A673 (cell line): ENCODE data around the gene STARD7. TPM values are rescaled to one million over a fixed set of nuclear protein-coding genes. Genes with fewer than 3 reads are reported as not detected.

Experiments used
- BruUV-seq: library from RNA; stranded (reverse); fragments of 400-500 nt; replicated peaks from 2 replicates; lab custom pipeline; 2021; lab: Mats Ljungman, UMichigan
- CTCF ChIA-PET: fragments of 300-600 bp; sonication (Branson Sonifier 250); formaldehyde crosslinking; loops from one replicate; lab custom pipeline; 2022; ENCODE audit warnings: antibody characterized with exemption; lab: Charles Lee
- POLR2A ChIA-PET: fragments of 300-600 bp; sonication (Branson Sonifier 250); formaldehyde crosslinking; loops from one replicate; lab custom pipeline; 2022; ENCODE audit warnings: antibody characterized with exemption; ENCODE audit not compliant: low non-redundant PET; lab: Charles Lee
- DNase-seq: peaks from one replicate; pipeline ENCODE4 v3.0.0-alpha.2; 2015; ENCODE audit warnings: low spot score
- H3K27ac ChIP-seq: fragments of 200-600 bp; sonication (generic); 2 replicates; pipeline ENCODE4 v1.5.1; 2016; ENCODE audit warnings: mixed run types, low read depth, mild to moderate bottlenecking, mixed read lengths, antibody characterized with exemption, low read length; ENCODE audit not compliant: poor library complexity, severe bottlenecking
- H3K27me3 ChIP-seq: fragments of 200-600 bp; sonication (generic); replicated peaks from 2 replicates; pipeline ENCODE4 v1.6.1; 2017; ENCODE audit warnings: mixed run types, low read depth, mild to moderate bottlenecking, mixed read lengths, antibody characterized with exemption, low read length; ENCODE audit not compliant: insufficient read depth, poor library complexity
- H3K36me3 ChIP-seq: fragments of 200-600 bp; sonication (generic); 2 replicates; pipeline ENCODE4 v1.6.1; 2016; ENCODE audit warnings: mixed run types, mild to moderate bottlenecking, mixed read lengths, antibody characterized with exemption, low read length; ENCODE audit not compliant: insufficient read depth, poor library complexity, severe bottlenecking
- H3K4me1 ChIP-seq: fragments of 200-600 bp; sonication (generic); 2 replicates; pipeline ENCODE4 v1.6.1; 2017; ENCODE audit warnings: mixed run types, mild to moderate bottlenecking, mixed read lengths, antibody characterized with exemption, low read length; ENCODE audit not compliant: insufficient read depth, poor library complexity, severe bottlenecking
- H3K4me3 ChIP-seq: fragments of 200-600 bp; sonication (generic); 2 replicates; pipeline ENCODE4 v1.5.1; 2016; ENCODE audit warnings: low read depth, mixed run types, mild to moderate bottlenecking, mixed read lengths, low read length; ENCODE audit not compliant: poor library complexity, severe bottlenecking
- H3K9me3 ChIP-seq: fragments of 200-600 bp; sonication (generic); 2 replicates; pipeline ENCODE4 v1.6.1; 2016; ENCODE audit warnings: mixed run types, low read depth, mild to moderate bottlenecking, mixed read lengths, antibody characterized with exemption, low read length; ENCODE audit not compliant: poor library complexity, severe bottlenecking
- CTCF ChIP-seq: fragments of 300-800, 200-600 bp; sonication (generic); conservative IDR thresholded peaks from 2 replicates; pipeline ENCODE4 v1.5.1; 2017; ENCODE audit warnings: low read depth, mild to moderate bottlenecking, antibody characterized with exemption, low read length, moderate library complexity, mixed read lengths
- EZH2 ChIP-seq: fragments of 200-600 bp; sonication (generic); IDR thresholded peaks from 2 replicates; pipeline ENCODE4 v1.6.1; 2017; ENCODE audit warnings: borderline replicate concordance, low read depth, mild to moderate bottlenecking, mixed read lengths, antibody characterized with exemption, low read length; ENCODE audit not compliant: poor library complexity, severe bottlenecking
- intact Hi-C: fragments of 100-400 bp; cut with micrococcal nuclease; formaldehyde crosslinking; loops from one replicate; pipeline ENCODE4 v1.10.0; 2022; ENCODE audit not compliant: unreplicated experiment
- total RNA-seq: library from RNA; stranded (reverse); gene quantifications from 2 replicates; pipeline ENCODE4 v1.2.3, GENCODE V29; 2021

STARD7 gene
- total RNA-seq, 1 experiment from 2014 or later: 201 TPM

- Histone ChIP-seq H3K36me3 (no peaks in the 10 kb centered on the region), H3K4me3 (no peak overlapping the region), H3K9me3 (no peaks in the 10 kb centered on the region), H3K4me1 (peaks cover 9% of the 10 kb centered on the region), H3K27ac (peak overlapping the region; percentile 22), H3K27me3 (no peaks in the 10 kb centered on the region)
- ChIA-PET CTCF (interaction anchor here (2.3 kb wide), 1 partner anchor 26 kb away, joined by 7 read pairs; no protein-coding TSS in a partner anchor), POLR2A (no interaction called here)
- TF ChIP-seq EZH2 (no peak), CTCF (no peak)
- no TSS peak for BruUV-seq
- intact Hi-C loops: no loop called here
- peak; percentile 77 for DNase-seq
These were observed 60.0 kb downstream of the STARD7 start for GRCh38 chr2:96148410-96149217.

GRCh38 chr2:96147593-96148201, 60.9 kb downstream of the STARD7 start:
- CTCF ChIA-PET: interaction anchor here (2.3 kb wide), 1 partner anchor 27 kb away, joined by 7 read pairs; no protein-coding TSS in a partner anchor
- peaks cover 9% of the 10 kb centered on the region for H3K4me1 ChIP-seq
- no peak overlapping the region for H3K4me3 ChIP-seq
- POLR2A ChIA-PET: no interaction called here
- no peak for DNase-seq
- no peak for TF ChIP-seq EZH2
- no peak for TF ChIP-seq CTCF
- intact Hi-C loops: no loop called here
- H3K27ac ChIP-seq: no peak overlapping the region
- BruUV-seq: no TSS peak
- no peaks in the 10 kb centered on the region for H3K27me3 ChIP-seq
- H3K9me3 ChIP-seq: no peaks in the 10 kb centered on the region
- no peaks in the 10 kb centered on the region for H3K36me3 ChIP-seq

DNA sequence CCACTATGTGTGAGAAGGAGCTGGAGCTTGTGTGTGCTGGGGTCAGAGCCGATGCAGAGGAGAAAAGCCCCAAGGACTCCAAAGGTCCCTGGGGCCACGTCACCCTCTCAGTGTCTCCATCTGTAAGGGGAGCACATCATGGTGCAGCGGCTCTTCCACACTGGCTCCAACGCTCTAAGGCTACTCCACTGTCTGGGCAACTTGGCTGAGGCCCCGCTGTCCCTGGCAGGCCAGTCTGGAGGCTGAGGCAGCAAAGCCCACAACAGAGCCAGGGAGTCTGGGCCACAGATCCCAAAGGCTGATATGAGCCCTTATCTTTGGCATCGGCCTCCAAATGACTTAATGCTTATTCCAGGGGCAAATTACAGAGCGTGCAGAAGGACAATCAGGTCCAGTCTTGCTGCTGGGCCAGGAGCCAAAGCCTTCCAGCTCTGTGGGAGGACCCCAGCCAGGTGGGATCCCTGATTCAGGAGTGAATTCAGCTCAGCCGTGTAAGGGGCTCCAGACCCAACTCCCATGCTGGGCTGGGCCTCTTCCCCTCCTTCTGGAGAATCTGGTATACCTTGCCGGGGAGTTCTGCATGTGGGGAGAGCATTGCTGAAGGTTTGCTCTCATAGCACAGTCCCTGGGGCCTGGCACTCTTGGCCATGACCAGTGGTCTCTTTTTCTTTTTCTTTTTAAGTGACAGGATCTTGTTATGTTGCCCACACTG, 61.6 kb downstream of the STARD7 start:
- Histone ChIP-seq H3K4me3 (no peak overlapping the region), H3K27ac (no peak overlapping the region), H3K27me3 (no peaks in the 10 kb centered on the region), H3K36me3 (no peaks in the 10 kb centered on the region), H3K9me3 (no peaks in the 10 kb centered on the region), H3K4me1 (peaks cover 9% of the 10 kb centered on the region)
- POLR2A ChIA-PET: no interaction called here
- DNase-seq: no peak
- BruUV-seq: no TSS peak
- CTCF ChIA-PET: interaction anchor here (2.3 kb wide), 1 partner anchor 27 kb away, joined by 7 read pairs; no protein-coding TSS in a partner anchor
- no peak for TF ChIP-seq EZH2
- no peak for TF ChIP-seq CTCF
- intact Hi-C loops: no loop called here
